GM12801 (cell line): ENCODE measurements around the gene NOXO1.

ENCODE experiments used
- TF ChIP-seq, protein P1 (sequence below): IDR thresholded peaks from one replicate; pipeline ENCODE4 v1.5.1; 2011; ENCODE audit warnings: control low read depth; ENCODE audit not compliant: insufficient read length; ENCODE audit errors: extremely low read depth

Gene NOXO1

DNA sequence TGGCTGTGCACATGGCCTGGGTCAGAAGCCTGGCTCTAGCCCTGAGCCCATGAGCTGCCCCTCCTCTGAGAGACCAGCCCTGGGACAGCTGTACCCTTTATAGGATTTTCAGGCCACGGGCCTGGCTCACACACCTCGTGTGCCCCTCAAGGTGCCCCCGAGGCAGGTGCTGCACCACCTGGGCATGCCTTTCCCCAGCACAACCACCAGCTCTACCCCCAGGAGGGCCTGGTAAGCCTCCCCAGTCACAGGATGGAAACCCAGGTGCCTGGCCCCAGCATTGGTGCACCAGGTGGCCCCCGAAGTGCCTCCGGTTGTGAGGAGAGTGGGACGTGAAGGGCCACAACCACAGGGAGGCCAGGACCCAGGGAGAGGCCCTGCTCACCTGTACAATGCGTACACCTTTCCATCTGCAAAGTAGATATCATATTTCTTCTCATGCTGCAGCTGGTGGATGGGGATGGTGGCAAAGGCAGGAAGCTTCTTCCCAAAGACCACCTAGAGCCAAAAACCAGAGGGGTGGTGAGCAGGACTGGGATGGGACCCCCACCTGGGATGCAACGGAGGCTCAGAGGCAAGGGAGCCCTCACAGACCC is 22.1 kb upstream of the NOXO1 start:
- TF ChIP-seq, protein P1, sequence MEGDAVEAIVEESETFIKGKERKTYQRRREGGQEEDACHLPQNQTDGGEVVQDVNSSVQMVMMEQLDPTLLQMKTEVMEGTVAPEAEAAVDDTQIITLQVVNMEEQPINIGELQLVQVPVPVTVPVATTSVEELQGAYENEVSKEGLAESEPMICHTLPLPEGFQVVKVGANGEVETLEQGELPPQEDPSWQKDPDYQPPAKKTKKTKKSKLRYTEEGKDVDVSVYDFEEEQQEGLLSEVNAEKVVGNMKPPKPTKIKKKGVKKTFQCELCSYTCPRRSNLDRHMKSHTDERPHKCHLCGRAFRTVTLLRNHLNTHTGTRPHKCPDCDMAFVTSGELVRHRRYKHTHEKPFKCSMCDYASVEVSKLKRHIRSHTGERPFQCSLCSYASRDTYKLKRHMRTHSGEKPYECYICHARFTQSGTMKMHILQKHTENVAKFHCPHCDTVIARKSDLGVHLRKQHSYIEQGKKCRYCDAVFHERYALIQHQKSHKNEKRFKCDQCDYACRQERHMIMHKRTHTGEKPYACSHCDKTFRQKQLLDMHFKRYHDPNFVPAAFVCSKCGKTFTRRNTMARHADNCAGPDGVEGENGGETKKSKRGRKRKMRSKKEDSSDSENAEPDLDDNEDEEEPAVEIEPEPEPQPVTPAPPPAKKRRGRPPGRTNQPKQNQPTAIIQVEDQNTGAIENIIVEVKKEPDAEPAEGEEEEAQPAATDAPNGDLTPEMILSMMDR = no peak

DNA sequence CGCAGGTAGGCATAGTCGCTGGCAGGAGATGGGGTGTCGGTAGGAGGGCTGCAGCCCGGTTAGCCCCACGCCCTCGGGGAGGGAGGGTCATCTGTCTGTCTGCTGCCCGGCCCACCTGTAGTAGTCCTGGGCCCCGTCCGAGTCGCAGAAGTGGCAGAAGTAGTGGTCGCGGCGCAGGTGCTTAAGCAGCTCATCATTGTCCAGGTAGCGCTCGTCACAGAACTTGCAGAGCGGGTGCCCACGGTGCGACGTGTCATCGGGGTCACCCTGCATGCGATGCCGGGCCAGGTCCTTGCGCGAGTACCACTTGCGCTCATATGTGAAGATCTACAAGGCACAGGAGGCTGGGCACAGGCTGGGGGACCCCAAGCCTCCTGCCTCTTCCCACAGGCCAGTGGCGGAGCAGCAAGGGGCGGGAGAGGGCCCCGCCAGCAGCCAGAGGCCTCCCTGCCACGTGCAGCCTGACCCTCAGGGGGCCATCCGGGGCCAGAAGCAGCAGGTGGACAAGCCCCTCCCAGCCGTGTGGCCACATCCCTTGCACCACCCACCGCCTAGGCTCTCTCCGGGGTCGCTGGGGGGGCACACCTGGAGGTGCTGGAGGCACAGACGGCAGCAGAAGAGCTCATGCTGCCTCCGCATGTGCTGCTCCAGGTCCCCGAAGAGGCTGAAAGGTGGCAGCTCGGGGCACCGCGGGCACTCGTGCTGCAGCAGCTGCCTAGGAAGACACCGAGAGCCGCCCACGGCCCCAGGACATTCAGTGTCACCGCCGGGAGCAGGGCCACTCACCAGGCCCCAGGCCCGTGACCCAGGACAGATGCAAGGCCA is 21.3 kb upstream of the NOXO1 start:
- TF ChIP-seq, protein P1 = no peak

DNA sequence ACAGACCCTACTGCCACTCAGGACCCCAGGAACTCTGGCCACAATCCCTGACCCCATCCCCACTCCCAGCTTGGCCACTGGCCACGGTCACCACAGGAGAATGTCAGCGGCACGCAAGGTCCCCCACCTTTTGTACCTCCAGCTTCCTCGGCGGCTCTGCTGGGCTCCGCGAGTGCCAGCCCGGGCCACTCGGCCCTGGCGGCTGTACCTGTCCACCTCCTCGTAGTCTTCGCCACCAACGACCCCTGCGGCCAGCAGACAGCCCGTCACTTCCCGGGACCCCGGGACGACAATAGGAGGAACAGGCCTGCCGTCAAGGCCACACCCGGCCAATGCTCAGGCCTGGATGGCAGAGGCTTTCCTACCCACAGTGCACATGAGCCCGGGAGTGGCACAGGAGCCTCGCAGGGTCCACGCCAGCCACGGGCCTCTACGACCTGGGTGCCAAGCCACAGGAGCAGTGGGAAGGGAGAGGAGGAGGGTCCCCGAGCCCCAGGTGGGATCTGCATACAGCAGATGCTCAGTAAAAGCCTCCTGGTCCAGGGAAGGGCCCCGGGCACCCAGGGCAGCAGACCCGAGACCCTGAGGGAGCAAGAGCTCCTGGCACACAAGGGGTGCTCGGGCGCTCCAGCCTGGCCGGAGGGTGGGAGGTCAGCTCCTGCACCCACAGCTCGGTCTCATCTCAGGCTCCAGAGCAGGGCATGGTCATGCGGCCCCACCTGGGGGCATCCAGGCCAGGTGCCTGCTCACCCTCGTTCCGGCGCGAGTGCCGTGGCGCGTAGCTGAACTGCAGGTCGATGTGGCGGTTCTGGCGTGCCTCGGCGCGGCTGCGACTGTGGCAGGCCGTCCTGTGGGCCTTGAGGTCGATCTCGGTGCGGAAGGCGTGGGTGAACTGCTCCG is 20.4 kb upstream of the NOXO1 start:
- TF ChIP-seq, protein P1 = no peak

DNA sequence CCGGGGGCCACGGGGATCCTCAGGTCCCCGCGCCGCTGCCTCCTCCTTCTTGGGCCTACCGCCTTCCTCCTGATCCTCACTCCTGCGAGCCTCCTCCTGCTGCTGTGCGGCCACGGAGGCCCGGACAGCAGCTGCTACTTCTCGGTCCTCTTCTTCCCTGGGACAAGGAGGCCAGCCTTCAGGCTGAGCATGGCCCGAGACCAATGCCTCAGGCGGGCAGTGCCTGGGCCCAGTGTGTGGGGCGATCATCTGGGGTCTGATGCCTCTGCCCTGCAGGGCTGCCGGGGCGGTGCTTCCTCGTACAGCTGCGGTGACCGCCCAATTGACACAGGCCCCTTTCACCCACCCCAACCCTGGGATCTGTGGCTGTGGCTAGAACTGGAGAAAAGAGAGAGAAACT is 19.8 kb upstream of the NOXO1 start:
- TF ChIP-seq, protein P1 = no peak

DNA sequence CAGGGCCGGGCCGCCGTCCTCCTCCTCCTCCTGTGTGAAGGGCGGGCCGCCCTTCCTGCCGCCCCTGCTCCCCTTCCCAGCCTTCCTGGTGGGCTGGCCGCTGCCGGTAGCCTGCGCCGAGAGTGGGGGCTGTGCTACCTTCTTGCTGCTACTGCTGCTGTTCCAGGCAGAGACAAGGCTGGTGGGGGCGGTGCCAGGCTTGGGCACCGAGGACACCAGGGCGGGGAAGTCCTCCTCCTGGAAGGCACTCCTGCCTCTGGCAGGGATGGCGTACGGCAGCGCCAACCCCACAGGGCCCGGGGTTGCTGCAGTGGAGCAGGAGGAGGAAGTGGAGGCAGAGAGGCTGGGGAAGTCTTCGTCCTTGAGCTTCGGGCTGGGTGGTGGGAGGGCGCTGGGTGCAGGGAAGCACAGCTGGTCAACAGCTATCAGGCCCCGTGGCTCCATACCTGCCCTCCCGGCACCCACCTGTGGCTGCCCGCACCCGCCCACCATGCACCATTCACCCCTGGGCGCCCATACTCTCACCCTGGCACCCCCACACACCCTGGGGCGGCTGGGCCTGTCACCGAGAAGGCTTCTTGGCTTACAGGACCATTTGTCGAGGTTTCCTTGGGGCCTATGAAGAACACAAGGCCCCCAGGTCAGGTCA is 18.7 kb upstream of the NOXO1 start:
- TF ChIP-seq, protein P1 = no peak

DNA sequence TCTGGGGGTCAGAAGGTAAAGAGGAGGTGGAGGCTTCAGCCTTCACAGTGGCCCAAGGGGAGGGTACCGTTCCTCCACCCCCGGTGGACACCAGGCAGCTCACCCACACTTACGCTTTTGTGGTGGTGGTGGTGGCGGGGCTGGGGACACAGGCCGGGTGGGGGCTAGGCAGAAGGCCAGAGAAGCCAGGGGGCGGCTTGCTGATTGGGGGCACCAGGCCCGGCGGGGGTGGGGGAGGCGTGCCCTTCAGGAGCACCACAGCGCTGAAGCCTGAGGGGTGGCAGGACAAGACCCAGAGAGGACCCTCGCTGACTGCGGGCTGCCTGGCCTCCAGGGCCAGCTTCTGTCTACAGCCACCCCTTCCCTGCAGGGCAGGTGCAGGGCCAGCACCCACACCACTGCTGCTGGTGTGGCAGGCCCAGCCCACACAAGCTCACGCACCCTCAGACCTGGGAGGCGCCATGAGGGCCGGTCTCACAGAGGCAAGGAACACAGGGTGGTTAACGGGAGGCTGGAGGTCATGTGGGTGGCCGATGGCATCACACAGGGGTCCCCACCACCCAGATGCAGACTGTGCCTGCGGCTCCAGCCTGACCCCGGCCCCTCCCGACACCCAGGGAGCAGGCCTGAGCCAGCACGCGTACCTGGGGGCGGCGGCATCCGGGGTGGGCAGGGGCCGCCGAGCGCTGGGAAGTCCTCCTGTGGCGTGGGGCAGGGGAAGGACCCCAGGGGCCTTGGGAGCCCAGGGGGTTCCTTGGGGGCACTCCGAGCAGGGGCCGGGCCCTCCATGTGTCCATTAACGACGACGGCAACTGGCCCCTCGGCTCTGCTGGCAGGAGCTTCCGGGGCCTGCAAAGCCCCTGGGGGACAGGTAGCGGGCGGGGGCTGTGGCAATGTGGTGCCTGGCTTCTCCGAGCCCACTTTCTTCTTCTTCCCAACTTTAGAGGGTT is 17.9 kb upstream of the NOXO1 start:
- TF ChIP-seq, protein P1 = no peak
